Activated CD4-positive, alpha-beta memory T cell treated with anti-CD3 and anti-CD28 coated beads for 36 hours (primary cell): Measurements from ENCODE around the gene DDX20. TPM values are rescaled to one million over a fixed set of nuclear protein-coding genes. Genes with fewer than 3 reads are reported as not detected.

ENCODE experiments used
- CTCF ChIA-PET: fragments of 350-600 bp; sonication (Branson Sonifier 250); formaldehyde crosslinking; loops from one replicate; lab custom pipeline; 2021; ENCODE audit warnings: antibody characterized with exemption, inconsistent platforms; lab: Charles Lee
- POLR2A ChIA-PET: fragments of 350-600 bp; sonication (Branson Sonifier 250); formaldehyde crosslinking; loops from one replicate; lab custom pipeline; 2021; ENCODE audit warnings: antibody characterized with exemption; lab: Charles Lee
- DNase-seq: peaks from one replicate; pipeline ENCODE4 v3.0.0-alpha.2; 2020
- H3K27ac Mint-ChIP-seq: one replicate; pipeline ENCODE4 v1.8.0; 2021; ENCODE audit warnings: mixed read lengths
- H3K27me3 Mint-ChIP-seq: one replicate; pipeline ENCODE4 v1.8.0; 2021; ENCODE audit warnings: mixed read lengths
- H3K36me3 Mint-ChIP-seq: one replicate; pipeline ENCODE4 v1.8.0; 2021; ENCODE audit warnings: mixed read lengths
- H3K4me1 Mint-ChIP-seq: one replicate; pipeline ENCODE4 v1.8.0; 2021; ENCODE audit warnings: low read depth, mixed read lengths
- H3K4me3 Mint-ChIP-seq: one replicate; pipeline ENCODE4 v1.8.0; 2021; ENCODE audit warnings: mild to moderate bottlenecking, mixed read lengths
- H3K9me3 Mint-ChIP-seq: one replicate; pipeline ENCODE4 v1.8.0; 2021; ENCODE audit warnings: mixed read lengths
- intact Hi-C: fragments of 100-400 bp; cut with micrococcal nuclease; formaldehyde crosslinking; loops from one replicate; pipeline ENCODE4 v1.15.1; 2023
- total RNA-seq, 2 experiments: library from RNA; stranded (reverse); gene quantifications; one replicate each; pipeline ENCODE4 v1.2.3, GENCODE V29; 2021

The DDX20 gene
- total RNA-seq, 2 experiments from 2014 or later = 14.2 to 15.9 TPM

GRCh38 chr1:111720977-111721786, 34.5 kb upstream of the DDX20 start:
- CTCF ChIA-PET = interaction anchor here (0.8 to 1.0 kb wide), 2 partner anchors 10 to 35 kb away, joined by 3 read pairs; no protein-coding TSS in a partner anchor
- intact Hi-C loops = no loop called here
- POLR2A ChIA-PET = no interaction called here
- Mint-ChIP-seq H3K27me3 (no peaks in the 10 kb centered on the region), H3K4me1 (peaks cover 18% of the 10 kb centered on the region), H3K9me3 (no peaks in the 10 kb centered on the region), H3K27ac (peak overlapping the region; percentile 38), H3K36me3 (peaks cover 8% of the 10 kb centered on the region), H3K4me3 (no peak overlapping the region)
- DNase-seq = no peak

GRCh38 chr1:111723091-111723806, 32.5 kb upstream of the DDX20 start:
- no peaks in the 10 kb centered on the region for H3K36me3 Mint-ChIP-seq
- ChIA-PET POLR2A (no interaction called here), CTCF (interaction anchor here (0.7 to 1.5 kb wide), 2 partner anchors 24 to 28 kb away, joined by 3 to 4 read pairs; no protein-coding TSS in a partner anchor)
- no peak for DNase-seq
- H3K9me3 Mint-ChIP-seq = no peaks in the 10 kb centered on the region
- H3K4me1 Mint-ChIP-seq = peaks cover 18% of the 10 kb centered on the region
- no peak overlapping the region for H3K4me3 Mint-ChIP-seq
- H3K27ac Mint-ChIP-seq = no peak overlapping the region
- H3K27me3 Mint-ChIP-seq = no peaks in the 10 kb centered on the region
- intact Hi-C loops = no loop called here

- Mint-ChIP-seq H3K9me3 (no peaks in the 10 kb centered on the region), H3K27ac (no peak overlapping the region), H3K4me1 (peaks cover 18% of the 10 kb centered on the region), H3K36me3 (no peaks in the 10 kb centered on the region), H3K4me3 (no peak overlapping the region), H3K27me3 (no peaks in the 10 kb centered on the region)
- CTCF ChIA-PET = interaction anchor here (0.7 kb wide), 1 partner anchor 27 kb away, joined by 3 read pairs; no protein-coding TSS in a partner anchor
- intact Hi-C loops = no loop called here
- POLR2A ChIA-PET = no interaction called here
- DNase-seq = no peak
These were observed 31.8 kb upstream of the DDX20 start for GRCh38 chr1:111723871-111724270.

DNA sequence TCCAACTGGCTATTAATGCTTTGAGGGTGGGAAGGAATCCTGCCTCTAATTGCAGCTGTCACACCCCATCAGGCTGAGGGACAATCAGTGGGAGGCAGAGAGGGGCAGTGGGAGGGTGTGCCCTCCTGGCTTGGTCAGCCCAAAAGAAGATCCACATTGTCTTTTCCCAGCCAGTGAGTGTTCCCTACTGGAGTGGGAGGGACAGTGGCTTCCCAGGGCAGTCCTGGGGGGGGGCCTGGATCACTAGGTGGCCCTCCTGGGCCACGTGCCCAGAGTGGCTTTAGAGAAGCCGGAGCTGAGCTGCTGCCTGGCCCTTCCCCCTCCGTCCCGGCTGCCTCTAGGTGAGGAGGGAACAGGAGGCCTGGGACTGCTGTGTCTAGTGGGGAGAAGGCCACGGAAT, 30.5 kb upstream of the DDX20 start:
- H3K9me3 Mint-ChIP-seq = no peaks in the 10 kb centered on the region
- H3K4me3 Mint-ChIP-seq = no peak overlapping the region
- H3K36me3 Mint-ChIP-seq = no peaks in the 10 kb centered on the region
- POLR2A ChIA-PET = interaction anchor here (0.6 kb wide), 1 partner anchor 870 kb away, joined by 3 read pairs; no protein-coding TSS in a partner anchor
- H3K27ac Mint-ChIP-seq = no peak overlapping the region
- intact Hi-C loops = no loop called here
- no peaks in the 10 kb centered on the region for H3K27me3 Mint-ChIP-seq
- CTCF ChIA-PET = interaction anchor here (1.5 to 2.9 kb wide), 2 partner anchors 9 to 22 kb away, joined by 5 to 6 read pairs; no protein-coding TSS in a partner anchor
- peaks cover 18% of the 10 kb centered on the region for H3K4me1 Mint-ChIP-seq
- no peak for DNase-seq

DNA sequence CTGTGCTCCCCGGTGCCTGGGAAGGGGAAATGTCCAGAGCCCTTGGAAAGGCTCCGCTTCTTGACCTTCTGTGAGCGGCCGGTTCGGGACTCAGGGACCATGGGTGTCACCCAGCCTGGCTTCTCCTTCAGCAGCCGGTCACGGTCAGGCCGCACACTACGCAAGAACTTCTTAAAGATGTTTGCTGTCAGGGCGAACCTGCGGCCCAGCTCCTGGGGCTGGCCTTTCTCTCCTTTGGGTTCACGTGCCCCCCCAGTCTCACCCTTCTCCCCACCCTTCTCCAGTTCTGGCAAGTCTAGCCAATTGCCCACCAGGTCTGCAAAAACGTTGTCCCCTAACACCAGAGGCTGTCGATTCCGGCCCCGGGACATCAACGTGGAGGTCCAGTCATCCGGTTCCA, 28.6 kb upstream of the DDX20 start:
- CTCF ChIA-PET = interaction anchor here (2.9 to 4.0 kb wide), 2 partner anchors 12 to 20 kb away, joined by 6 to 18 read pairs; no protein-coding TSS in a partner anchor
- H3K27ac Mint-ChIP-seq = no peak overlapping the region
- H3K4me3 Mint-ChIP-seq = no peak overlapping the region
- no peak for DNase-seq
- POLR2A ChIA-PET = no interaction called here
- no peaks in the 10 kb centered on the region for H3K9me3 Mint-ChIP-seq
- no peaks in the 10 kb centered on the region for H3K27me3 Mint-ChIP-seq
- peaks cover 16% of the 10 kb centered on the region for H3K4me1 Mint-ChIP-seq
- intact Hi-C loops = no loop called here
- no peaks in the 10 kb centered on the region for H3K36me3 Mint-ChIP-seq

- peaks cover 3% of the 10 kb centered on the region for H3K4me1 Mint-ChIP-seq
- H3K9me3 Mint-ChIP-seq = no peaks in the 10 kb centered on the region
- intact Hi-C loops = no loop called here
- no peak for DNase-seq
- no peak overlapping the region for H3K4me3 Mint-ChIP-seq
- CTCF ChIA-PET = interaction anchor here (4.0 kb wide), 1 partner anchor 14 kb away, joined by 18 read pairs; no protein-coding TSS in a partner anchor
- POLR2A ChIA-PET = no interaction called here
- no peak overlapping the region for H3K27ac Mint-ChIP-seq
- H3K27me3 Mint-ChIP-seq = no peaks in the 10 kb centered on the region
- H3K36me3 Mint-ChIP-seq = no peaks in the 10 kb centered on the region
These were observed 26.3 kb upstream of the DDX20 start for GRCh38 chr1:111729271-111729921.

- Mint-ChIP-seq H3K36me3 (no peaks in the 10 kb centered on the region), H3K4me1 (peaks cover 3% of the 10 kb centered on the region), H3K27ac (no peak overlapping the region), H3K4me3 (no peak overlapping the region), H3K27me3 (no peaks in the 10 kb centered on the region), H3K9me3 (no peaks in the 10 kb centered on the region)
- CTCF ChIA-PET = interaction anchor here (4.0 kb wide), 1 partner anchor 15 kb away, joined by 18 read pairs; no protein-coding TSS in a partner anchor
- no peak for DNase-seq
- POLR2A ChIA-PET = no interaction called here
- intact Hi-C loops = no loop called here
These were observed 25.6 kb upstream of the DDX20 start for GRCh38 chr1:111729946-111730681.

GRCh38 chr1:111730706-111731105, 25.0 kb upstream of the DDX20 start:
- intact Hi-C loops = no loop called here
- ChIA-PET POLR2A (no interaction called here), CTCF (interaction anchor here (1.8 to 4.0 kb wide), 2 partner anchors 16 kb away, joined by 10 to 18 read pairs; no protein-coding TSS in a partner anchor)
- Mint-ChIP-seq H3K4me1 (peaks cover 3% of the 10 kb centered on the region), H3K4me3 (no peak overlapping the region), H3K27me3 (no peaks in the 10 kb centered on the region), H3K36me3 (no peaks in the 10 kb centered on the region), H3K27ac (no peak overlapping the region), H3K9me3 (no peaks in the 10 kb centered on the region)
- DNase-seq = no peak

DNA sequence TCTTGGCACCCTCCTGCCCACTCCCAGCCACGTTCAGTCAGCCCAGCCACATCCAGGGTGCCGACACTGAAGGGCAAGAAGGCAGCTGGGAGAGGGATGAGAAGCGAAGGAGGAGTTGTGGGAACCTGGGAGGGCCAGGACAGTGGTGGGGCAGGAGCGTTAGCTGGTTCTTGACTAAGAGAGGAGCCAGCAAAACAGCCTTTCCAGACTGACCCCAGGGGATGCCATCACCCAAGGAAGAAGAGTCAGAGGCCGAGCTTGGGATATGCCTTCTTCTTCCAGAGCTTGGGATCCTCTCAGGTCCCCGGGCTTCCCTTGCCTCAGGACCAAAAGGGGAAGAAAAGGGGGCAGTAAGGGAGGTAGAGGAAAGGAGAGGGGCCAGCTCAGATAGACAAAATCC, 23.7 kb upstream of the DDX20 start:
- intact Hi-C loops = no loop called here
- H3K27me3 Mint-ChIP-seq = no peaks in the 10 kb centered on the region
- DNase-seq = no peak
- H3K27ac Mint-ChIP-seq = no peak overlapping the region
- POLR2A ChIA-PET = no interaction called here
- H3K4me3 Mint-ChIP-seq = no peak overlapping the region
- CTCF ChIA-PET = interaction anchor here (0.7 to 1.8 kb wide), 2 partner anchors 15 to 17 kb away, joined by 3 to 10 read pairs; no protein-coding TSS in a partner anchor
- no peaks in the 10 kb centered on the region for H3K36me3 Mint-ChIP-seq
- H3K9me3 Mint-ChIP-seq = no peaks in the 10 kb centered on the region
- peaks cover 3% of the 10 kb centered on the region for H3K4me1 Mint-ChIP-seq

- POLR2A ChIA-PET = no interaction called here
- Mint-ChIP-seq H3K27ac (no peak overlapping the region), H3K4me3 (no peak overlapping the region), H3K36me3 (no peaks in the 10 kb centered on the region), H3K27me3 (peaks cover 5% of the 10 kb centered on the region), H3K4me1 (peaks cover 3% of the 10 kb centered on the region), H3K9me3 (no peaks in the 10 kb centered on the region)
- CTCF ChIA-PET = interaction anchor here (1.8 kb wide), 1 partner anchor 18 kb away, joined by 10 read pairs; no protein-coding TSS in a partner anchor
- intact Hi-C loops = no loop called here
- no peak for DNase-seq
These were observed 23.0 kb upstream of the DDX20 start for GRCh38 chr1:111732718-111733117.
